Adrenal gland (tissue), 12 donors: ENCODE data around the gene DTX1. TPM values are rescaled to one million over a fixed set of nuclear protein-coding genes. Genes with fewer than 3 reads are reported as not detected.

Source experiments
- DNase-seq, 7 donors: peaks; one replicate each; pipeline ENCODE4 v3.0.0-alpha.2; 2019 to 2020
- H3K27ac ChIP-seq, 5 donors: fragments of 200-600 bp; sonication (generic) in 4 of 5; 1 replicate in 3 of 5; 2 replicates in 2 of 5; pipeline versions ENCODE4 v1.5.1 to v1.8.0; 2016 to 2020; ENCODE audit warnings: mild to moderate bottlenecking in 1 of 5
- H3K27me3 ChIP-seq: fragments of 200-600 bp; 2 replicates; pipeline ENCODE4 v1.8.0; 2021
- H3K36me3 ChIP-seq, 2 donors: fragments of 200-600 bp; replicated peaks in 1 of 2; 1 replicate in 1 of 2; 2 replicates in 1 of 2; pipeline versions ENCODE4 v1.5.1 to v1.8.0; 2018 to 2022
- H3K4me1 ChIP-seq, 2 donors: fragments of 200-600 bp; replicated peaks in 1 of 2; 1 replicate in 1 of 2; 2 replicates in 1 of 2; pipeline versions ENCODE4 v1.5.1 to v1.8.0; 2018 to 2021
- H3K4me3 ChIP-seq, 4 donors: fragments of 200-600 bp; sonication (generic) in 3 of 4; one replicate each; pipeline ENCODE4 v1.5.1; 2016 to 2018
- H3K9me3 ChIP-seq, 3 donors: fragments of 200-600 bp; sonication (generic) in 1 of 3; replicated peaks in 1 of 3; 1 replicate in 2 of 3; 2 replicates in 1 of 3; pipeline versions ENCODE4 v1.5.1 to v1.8.0; 2016 to 2021
- POLR2A ChIP-seq, 2 donors: fragments of 450-650 bp; IDR thresholded peaks; one replicate each; pipeline ENCODE4 v1.6.1; 2017; ENCODE audit warnings: antibody characterized with exemption in 2 of 2, mild to moderate bottlenecking in 2 of 2, moderate library complexity in 1 of 2
- WGBS, 4 donors: extraction: QIAGEN DNeasy Blood & Tissue Kit in 2 of 4; methylation state at CpG; one replicate each; pipeline versions ENCODE4 v1.1.5 to v1.1.7; 2013 to 2017; 5-methylcytosine and 5-hydroxymethylcytosine counted together
- intact Hi-C, 2 donors: fragments of 100-400 bp; cut with DNase I; formaldehyde crosslinking; loops; one replicate each; pipeline versions ENCODE4 v1.14.1 to v1.15.0; 2022 to 2023
- polyA plus RNA-seq, 3 donors: library from polyadenylated mRNA; stranded (reverse); fragments of 200-250 nt in 2 of 3; fragments of 350-450 nt in 1 of 3; fragmentation: Illumina TruSeq in 1 of 3; extraction: RNeasy Lipid Tissue Mini Kit (QIAGEN cat#74804) in 1 of 3; gene quantifications; one replicate each; pipeline ENCODE4 v1.2.3, GENCODE V29; 2013 to 2014
- total RNA-seq, 9 donors: library from RNA; depleted of rRNA in 4 of 9; stranded (reverse); fragments of >200 nt in 4 of 9; fragments of 120-200 nt in 1 of 9; fragmentation: NEBNext Ultra II Directional in 1 of 9; extraction: Animal tissue kit (Norgen Biotek cat#: 25700) in 1 of 9; gene quantifications; one replicate each; pipeline versions ENCODE4 v1.1.0 to v1.2.4, GENCODE V29; 2013 to 2023
- TF ChIP-seq, protein P1 (sequence below), 6 experiments: fragments of 450-650 bp in 4 of 6; fragments of 200-600 bp in 2 of 6; sonication (generic) in 1 of 6; IDR thresholded peaks; 1 replicate in 5 of 6; 2 replicates in 1 of 6; pipeline versions ENCODE4 v1.5.1 to v1.8.0; 2016 to 2021; ENCODE audit warnings: antibody characterized with exemption in 6 of 6, mild to moderate bottlenecking in 2 of 6, moderate library complexity in 1 of 6
- donor health status: healthy with polysubstance abuse.
- donor health status: Bipolar disorder and iron deficiency.
- donor health status: DM: yes; HTN: yes; CAD: no.
- donor health status: DM: no; HTN: no; CAD: no.
- donor health status: DM: no; HTN: no; CAD: no.
- donor health status: DM: yes; HTN: yes; CAD: no.

DTX1 gene
- total and polyA plus RNA-seq, 12 donors = 1.3 to 20.0 (median 6.9) TPM

DNA sequence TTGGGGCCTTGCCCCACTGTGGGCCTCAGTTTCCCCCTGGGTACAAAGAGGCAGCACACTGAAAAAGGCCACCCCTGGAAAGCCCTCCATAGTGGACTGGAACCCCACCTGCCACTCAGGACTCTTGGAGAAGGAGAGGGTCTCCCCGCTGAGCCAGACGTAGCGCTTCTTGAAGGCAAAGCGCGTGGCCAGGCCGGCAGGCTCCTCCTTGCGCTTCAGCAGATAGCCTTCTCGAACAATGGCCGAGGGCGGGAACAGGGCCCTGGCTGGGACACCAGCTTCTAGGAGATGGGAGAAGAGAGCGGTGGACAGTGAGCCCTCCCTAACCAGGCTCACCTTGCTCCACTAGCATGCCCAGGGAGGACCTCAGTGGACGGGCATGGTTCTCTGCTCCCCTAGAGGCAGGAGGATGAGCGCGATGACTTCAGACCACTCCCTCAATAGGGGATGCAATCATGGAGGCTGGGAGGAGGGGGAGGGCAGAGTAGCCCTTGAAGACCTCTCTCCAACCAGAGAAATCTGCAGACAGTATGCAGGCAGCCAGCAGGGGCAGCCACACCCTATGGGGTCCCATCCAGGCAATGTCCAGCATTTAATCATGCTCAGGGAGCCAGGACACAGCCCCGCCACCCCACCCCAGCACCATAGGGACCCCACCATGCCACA, 49.2 kb downstream of the DTX1 start:
- Histone ChIP-seq H3K9me3 (no peaks in the 10 kb centered on the region), H3K4me1 (no peaks in the 10 kb centered on the region), H3K4me3 (no peak overlapping the region), H3K27ac (no peak overlapping the region), H3K36me3 (no peaks in the 10 kb centered on the region), H3K27me3 (no peaks in the 10 kb centered on the region)
- intact Hi-C loops = no loop called here
- TF ChIP-seq POLR2A (IDR thresholded peaks at IDR 0.05) = no peak
- TF ChIP-seq, protein P1, sequence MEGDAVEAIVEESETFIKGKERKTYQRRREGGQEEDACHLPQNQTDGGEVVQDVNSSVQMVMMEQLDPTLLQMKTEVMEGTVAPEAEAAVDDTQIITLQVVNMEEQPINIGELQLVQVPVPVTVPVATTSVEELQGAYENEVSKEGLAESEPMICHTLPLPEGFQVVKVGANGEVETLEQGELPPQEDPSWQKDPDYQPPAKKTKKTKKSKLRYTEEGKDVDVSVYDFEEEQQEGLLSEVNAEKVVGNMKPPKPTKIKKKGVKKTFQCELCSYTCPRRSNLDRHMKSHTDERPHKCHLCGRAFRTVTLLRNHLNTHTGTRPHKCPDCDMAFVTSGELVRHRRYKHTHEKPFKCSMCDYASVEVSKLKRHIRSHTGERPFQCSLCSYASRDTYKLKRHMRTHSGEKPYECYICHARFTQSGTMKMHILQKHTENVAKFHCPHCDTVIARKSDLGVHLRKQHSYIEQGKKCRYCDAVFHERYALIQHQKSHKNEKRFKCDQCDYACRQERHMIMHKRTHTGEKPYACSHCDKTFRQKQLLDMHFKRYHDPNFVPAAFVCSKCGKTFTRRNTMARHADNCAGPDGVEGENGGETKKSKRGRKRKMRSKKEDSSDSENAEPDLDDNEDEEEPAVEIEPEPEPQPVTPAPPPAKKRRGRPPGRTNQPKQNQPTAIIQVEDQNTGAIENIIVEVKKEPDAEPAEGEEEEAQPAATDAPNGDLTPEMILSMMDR (IDR thresholded peaks at IDR 0.05) = no peak
- DNase-seq = no peak
- 87 to 100% (median 91%) methylated on average over 1 to 15 of the region's 15 CpGs for WGBS, 4 donors

DNA sequence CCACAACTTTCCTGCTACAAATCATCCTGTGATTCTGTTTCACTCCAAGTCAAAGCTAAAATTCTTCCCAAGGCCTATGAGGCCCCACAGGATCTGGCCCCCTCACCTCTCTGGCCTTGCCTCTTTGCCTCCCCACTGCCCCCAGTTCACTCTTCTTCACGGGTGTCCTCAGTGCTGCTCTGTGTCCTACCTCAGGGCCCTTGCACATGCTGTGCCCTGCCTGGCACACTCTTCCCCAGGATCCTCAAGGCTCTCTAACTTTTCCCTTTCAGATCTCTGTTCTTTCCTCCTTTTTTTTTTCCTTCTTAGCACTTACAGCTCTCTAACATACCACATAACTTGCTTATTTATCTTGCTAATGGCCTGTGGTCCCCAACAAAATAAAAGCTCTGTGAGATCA, 49.8 kb downstream of the DTX1 start:
- Histone ChIP-seq H3K27me3 (no peaks in the 10 kb centered on the region), H3K4me3 (no peak overlapping the region), H3K4me1 (no peaks in the 10 kb centered on the region), H3K27ac (no peak overlapping the region), H3K9me3 (no peaks in the 10 kb centered on the region), H3K36me3 (no peaks in the 10 kb centered on the region)
- DNase-seq = no peak
- no peak for TF ChIP-seq POLR2A (IDR thresholded peaks at IDR 0.05)
- TF ChIP-seq, protein P1 (IDR thresholded peaks at IDR 0.05) = no peak
- WGBS, 4 donors = 74 to 79% (median 76%) methylated on average over 1 of the region's 1 CpG
- intact Hi-C loops = no loop called here

DNA sequence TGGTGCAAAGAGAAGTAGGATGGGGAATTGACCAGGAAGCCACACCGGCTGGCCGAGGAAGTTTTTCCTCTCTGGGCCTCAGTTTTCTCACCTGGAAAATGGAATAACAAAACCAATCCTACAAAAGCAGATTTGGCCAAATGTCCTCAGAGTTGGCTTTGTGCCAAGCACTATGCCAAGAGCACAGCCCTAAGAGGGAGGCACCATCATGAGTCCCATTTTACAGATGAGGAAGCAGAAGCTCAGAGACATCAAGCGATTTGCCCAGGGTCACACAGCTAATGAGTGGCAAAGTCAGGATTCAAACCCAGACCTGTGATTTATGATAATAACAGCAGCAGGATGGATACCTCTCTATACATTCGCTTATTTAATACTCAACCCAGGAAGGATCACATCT, 51.8 kb downstream of the DTX1 start:
- no peak for DNase-seq
- Histone ChIP-seq H3K4me1 (no peaks in the 10 kb centered on the region), H3K4me3 (no peak overlapping the region), H3K9me3 (no peaks in the 10 kb centered on the region), H3K27ac (no peak overlapping the region), H3K36me3 (no peaks in the 10 kb centered on the region), H3K27me3 (no peaks in the 10 kb centered on the region)
- 85 to 93% (median 90%) methylated on average over 4 of the region's 4 CpGs for WGBS, 4 donors
- no peak for TF ChIP-seq POLR2A (IDR thresholded peaks at IDR 0.05)
- intact Hi-C loops = no loop called here

DNA sequence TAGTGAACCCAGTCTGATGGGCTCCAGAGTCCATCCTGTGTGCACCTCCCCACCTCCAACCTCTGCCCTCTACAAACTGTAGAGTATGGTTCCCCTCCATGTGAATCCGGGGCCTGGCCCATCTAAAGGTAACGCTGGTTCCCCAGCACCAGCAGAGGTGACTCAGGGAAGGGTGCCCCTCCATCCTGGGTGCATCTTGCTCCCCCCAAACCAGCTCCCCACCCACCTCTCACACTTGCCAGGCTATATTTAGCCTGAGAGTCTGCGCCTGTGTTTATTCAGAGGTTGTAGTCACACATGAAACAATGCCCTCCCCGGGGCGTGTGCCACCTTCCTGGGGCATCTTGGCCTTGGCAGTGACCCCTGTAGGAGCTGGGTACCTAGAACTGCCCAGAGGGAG, 52.8 kb downstream of the DTX1 start:
- no peaks in the 10 kb centered on the region for H3K4me1 ChIP-seq
- H3K4me3 ChIP-seq = no peak overlapping the region
- H3K27ac ChIP-seq = no peak overlapping the region
- no peaks in the 10 kb centered on the region for H3K9me3 ChIP-seq
- 81 to 89% (median 83%) methylated on average over 5 of the region's 5 CpGs for WGBS, 4 donors
- DNase-seq = no peak
- TF ChIP-seq POLR2A (IDR thresholded peaks at IDR 0.05) = no peak
- TF ChIP-seq, protein P1 (IDR thresholded peaks at IDR 0.05) = no peak
- H3K36me3 ChIP-seq = no peaks in the 10 kb centered on the region
- intact Hi-C loops = no loop called here
- no peaks in the 10 kb centered on the region for H3K27me3 ChIP-seq
